ENCODE measurements around the gene RSU1.

GRCh38 chr10:16544099-16544498 lies 273.1 kb downstream of the RSU1 start:
- TF ChIP-seq, protein P1, sequence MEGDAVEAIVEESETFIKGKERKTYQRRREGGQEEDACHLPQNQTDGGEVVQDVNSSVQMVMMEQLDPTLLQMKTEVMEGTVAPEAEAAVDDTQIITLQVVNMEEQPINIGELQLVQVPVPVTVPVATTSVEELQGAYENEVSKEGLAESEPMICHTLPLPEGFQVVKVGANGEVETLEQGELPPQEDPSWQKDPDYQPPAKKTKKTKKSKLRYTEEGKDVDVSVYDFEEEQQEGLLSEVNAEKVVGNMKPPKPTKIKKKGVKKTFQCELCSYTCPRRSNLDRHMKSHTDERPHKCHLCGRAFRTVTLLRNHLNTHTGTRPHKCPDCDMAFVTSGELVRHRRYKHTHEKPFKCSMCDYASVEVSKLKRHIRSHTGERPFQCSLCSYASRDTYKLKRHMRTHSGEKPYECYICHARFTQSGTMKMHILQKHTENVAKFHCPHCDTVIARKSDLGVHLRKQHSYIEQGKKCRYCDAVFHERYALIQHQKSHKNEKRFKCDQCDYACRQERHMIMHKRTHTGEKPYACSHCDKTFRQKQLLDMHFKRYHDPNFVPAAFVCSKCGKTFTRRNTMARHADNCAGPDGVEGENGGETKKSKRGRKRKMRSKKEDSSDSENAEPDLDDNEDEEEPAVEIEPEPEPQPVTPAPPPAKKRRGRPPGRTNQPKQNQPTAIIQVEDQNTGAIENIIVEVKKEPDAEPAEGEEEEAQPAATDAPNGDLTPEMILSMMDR (IDR thresholded peaks at IDR 0.05) = no peak
- TF ChIP-seq POLR2A (IDR thresholded peaks at IDR 0.05) (no peak), EP300 (IDR thresholded peaks at IDR 0.05) (no peak), POLR2AphosphoS5 (IDR thresholded peaks at IDR 0.05) (no peak)

Measured in sigmoid colon (tissue), 4 donors.